NCI-H2081 (cell line): ENCODE measurements around the gene CUL3.
"Not testable (repeated sequence)": the region's sequence is repeated elsewhere in the genome, so short reads cannot be mapped to it uniquely, and the experiment has no call there.

Experiments used
- DNase-seq, 2 experiments: peaks; one replicate each; lab custom pipeline; 2025; lab: John Stamatoyannopoulos, UW

CUL3 gene

DNA sequence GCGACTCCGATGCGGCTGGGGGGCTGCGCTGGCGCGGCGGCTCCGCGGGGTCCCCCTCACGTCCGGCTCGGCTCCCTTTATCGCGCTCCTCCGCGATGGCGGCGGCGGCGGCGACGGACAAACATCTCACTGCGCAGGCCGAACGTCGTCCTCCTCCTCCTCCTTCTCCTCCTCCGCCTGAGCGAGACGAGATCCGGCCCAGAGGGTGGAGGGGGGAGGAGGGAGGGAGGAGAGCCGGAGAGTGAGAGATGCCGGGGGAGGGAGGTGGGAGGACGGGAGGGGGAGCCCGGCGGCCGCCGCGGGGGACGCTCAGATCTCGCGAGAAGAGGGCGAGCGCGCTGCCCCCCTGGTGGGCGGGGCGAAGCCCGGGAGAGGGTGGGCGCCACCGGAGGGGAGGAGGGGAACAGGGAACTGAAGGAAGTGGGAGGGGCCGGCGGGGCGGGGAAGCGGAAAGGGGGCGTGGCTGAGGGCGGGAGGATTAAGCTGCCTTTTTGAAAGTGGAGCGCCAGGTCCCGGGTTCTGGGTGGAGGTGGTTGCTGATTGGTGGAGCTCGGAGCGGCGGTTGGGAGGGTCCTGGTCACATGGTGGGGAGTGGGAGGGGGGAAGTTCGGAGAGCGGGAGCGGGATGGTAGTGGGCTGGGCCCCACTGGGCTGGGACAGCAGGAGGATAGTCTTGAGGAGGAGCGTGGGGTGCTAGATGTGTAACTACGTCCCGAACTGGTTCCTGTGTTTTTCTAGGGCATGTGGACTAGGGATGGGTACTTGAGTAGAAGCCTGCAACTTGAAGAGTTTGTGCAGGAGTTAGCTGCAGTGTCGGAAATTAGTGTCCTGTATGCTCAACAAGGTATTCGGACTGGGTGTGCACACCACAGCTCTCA is at the start of gene CUL3:
Gene CUL3 (minus strand): TSS at position 153 of the 878 bp plus-strand sequence. CDS start 354 bp downstream, outside the sequence.
- DNase-seq: peak; percentile 98 to 100

DNA sequence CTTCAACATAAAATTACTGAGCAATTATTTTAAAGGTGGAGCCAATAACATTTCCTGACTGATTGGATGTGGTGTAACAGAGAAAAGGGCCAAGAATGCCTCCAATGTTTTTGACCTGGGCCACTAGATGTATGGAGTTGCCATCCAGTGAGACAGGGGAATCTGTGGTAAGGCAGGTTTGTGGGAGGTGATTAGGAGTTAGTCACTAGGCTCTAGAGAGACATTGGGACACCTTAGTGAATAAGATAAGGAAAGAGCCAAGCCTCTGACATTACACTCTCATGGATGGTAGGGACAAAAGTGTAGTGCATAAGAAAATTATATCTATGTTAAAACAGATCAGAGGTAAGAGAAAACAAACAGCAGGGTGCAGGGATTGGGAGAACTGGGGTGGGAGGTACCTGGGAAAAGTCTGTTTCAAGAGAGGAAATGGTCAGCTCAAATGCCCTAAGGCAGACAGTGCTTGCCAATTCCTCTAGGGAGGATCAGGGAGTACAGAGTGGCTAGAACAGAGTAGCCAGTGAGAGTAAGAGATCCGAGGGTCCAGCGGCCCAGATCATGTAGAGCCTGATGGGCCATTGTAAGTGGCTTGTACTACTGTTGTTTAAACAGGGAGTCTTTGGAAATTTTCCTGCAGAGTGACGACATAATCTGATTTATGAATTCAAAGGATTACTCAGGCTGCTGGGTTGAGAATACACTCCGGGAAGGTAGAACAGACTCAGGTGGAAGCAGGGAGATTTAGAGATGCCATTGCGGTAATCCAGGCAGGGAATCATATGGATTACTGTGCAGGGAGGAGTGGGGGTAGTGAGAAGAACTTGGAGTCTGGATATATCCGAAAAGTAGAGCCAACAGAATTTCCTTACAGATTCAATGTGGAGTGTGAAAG is 45.7 kb upstream of the CUL3 start:
- DNase-seq: no peak

DNA sequence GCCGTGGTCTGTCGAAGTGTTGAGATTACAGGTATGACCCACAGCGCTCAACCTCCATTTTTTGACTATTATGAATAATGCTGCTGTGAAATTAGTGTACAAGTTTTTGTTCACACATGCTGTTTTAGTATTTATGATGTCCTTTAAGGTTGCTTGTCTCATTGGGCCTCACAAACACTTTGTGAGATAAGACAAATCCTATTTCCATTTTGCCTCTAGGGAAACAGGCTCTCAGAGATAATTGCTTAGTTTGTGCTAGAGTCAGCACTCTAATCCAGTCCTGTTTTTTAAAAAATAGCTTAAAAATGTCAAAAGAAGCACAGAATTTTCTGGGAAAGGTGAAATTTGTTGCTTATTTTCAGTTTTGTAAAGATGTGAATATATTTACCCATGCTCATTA is 43.3 kb upstream of the CUL3 start:
- no peak for DNase-seq

DNA sequence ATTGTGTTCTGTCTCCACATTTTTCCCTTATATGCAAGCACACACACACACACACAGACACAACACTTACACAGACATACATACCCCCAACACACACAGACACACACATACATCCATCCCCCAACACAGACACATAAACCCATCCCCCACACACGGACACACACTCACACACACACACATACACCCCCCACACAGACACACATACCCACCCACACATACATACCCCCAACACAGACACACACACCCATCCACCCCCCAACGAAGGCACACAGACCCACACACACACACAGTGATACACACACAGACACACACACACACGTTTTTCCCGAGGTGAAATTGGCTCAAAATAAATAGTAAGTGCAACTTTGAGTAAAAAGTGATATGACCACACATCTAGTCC is 41.6 kb upstream of the CUL3 start:
- DNase-seq: no peak

DNA sequence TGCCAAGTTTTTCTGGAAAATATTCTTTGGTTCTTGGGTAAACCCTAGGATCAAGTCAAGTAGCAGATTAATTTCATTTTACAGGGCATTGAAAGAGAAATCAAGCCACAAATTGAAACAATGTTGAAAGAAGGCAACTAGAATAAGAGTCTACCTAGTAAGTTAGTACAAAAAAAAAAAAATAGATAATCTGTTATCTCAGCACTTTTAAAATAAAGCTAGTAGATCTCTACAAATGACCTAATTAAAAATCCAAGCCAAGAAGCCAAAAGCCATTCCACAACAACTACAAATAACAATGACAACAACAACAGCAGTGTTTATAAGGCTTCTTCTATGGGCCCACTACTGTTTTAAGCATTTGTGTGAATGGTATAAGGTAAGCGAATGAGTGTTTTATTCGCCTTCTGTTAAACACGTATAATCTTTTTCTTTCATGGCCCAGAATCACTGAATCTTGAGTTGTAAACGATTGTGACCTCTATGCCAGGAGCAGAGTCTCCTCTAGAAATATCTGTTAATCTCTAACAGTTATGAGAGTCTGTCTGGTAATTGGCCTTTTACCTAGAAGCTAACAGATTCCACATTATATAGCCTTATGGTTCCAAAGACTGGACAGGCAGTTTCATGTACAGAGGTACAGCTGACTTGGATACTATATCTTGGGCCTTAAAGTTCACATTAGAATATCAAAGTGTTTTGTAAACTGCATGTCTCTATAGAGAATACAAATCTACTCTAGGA is 28.6 kb upstream of the CUL3 start:
- DNase-seq: no peak

DNA sequence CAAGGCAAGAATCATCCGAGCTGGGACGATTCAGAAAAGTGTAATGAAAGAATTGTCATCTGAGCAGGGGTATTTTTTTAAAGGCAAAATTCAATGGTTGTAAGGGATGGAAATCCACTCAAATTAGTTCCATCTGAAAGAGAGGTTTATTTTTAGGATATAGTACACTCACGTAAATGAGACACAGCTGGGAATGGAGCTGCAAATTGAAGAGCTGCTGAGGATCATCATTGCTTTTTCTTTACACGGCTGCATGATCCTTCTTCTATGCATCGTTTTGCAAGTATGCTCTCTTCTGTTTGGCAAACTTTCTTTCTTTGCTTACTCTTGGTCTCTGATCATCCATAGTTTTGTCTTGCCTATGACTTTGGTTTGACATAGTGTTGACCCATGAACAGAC is 27.4 kb upstream of the CUL3 start:
- DNase-seq: no peak

DNA sequence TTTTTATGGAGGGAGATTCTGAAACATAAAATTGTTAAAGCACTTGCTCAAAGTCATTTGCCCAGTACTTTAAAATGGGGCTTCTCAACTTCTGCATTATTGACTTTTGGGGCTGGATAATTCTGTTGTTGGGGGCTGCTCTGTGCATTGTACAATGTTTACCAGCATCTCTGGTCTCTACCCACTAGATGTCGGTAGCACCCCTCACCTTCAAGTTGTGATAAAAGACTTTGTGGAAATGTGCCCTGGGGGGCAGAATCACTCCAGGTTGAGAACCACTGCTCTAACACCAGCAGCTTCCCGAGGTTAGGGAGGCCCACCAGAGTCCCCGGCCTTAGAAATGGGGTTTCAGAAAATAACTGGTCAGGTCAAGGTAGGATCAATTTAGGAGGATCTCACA is 26.8 kb upstream of the CUL3 start:
- DNase-seq: no peak

DNA sequence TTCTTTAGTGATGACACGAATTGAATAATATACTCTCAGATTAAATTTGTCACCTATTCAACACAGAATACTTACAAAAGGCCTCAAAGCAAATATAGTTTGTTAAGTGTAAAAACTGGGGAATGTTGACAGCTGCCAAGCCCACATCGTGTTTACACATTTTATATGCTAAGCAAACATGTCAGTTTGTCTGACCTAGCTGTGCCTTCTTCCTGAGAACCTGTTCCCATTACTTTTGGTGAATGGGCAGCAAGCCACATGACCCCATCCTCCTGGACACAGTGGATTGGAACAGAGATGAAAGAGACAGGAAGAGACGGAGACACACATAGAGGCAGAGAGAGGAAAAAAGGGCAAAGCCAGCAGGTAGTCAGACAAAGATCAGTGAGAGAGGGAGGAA is 22.9 kb upstream of the CUL3 start:
- DNase-seq: peak; percentile 13 to 72

DNA sequence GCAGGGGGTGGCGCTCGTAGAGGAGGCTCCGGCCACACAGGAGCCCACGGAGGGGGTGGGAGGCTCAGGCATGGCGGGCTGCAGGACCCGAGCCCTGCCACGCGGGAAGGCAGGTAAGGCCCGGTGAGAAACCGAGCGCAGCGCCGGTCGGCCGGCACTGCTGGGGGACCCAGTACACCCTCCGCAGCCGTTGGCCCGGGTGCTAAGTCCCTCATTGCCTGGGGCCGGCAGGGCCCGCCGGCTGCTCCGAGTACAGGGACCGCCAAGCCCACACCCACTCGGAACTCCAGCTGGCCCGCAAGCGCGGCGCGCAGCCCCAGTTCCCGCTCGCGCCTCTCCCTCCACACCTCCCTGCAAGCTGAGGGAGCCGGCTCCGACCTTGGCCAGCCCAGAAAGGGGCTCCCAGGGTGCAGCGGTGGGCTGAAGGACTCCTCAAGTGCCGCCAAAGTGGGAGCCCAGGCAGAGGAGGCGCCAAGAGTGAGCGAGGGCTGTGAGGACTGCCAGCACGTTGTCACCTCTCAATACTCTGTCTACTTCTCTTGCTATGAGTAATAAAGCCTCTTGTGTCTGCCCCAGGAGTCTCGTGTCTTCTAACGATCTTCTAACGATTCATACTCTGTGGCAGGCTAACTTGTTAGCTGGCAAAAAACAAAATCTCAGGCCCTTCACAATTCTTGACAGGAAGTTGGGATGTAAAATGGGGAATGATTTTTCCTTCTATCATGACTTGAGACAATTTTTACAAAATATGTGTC is 18.8 kb upstream of the CUL3 start:
- not testable (repeated sequence) for DNase-seq

DNA sequence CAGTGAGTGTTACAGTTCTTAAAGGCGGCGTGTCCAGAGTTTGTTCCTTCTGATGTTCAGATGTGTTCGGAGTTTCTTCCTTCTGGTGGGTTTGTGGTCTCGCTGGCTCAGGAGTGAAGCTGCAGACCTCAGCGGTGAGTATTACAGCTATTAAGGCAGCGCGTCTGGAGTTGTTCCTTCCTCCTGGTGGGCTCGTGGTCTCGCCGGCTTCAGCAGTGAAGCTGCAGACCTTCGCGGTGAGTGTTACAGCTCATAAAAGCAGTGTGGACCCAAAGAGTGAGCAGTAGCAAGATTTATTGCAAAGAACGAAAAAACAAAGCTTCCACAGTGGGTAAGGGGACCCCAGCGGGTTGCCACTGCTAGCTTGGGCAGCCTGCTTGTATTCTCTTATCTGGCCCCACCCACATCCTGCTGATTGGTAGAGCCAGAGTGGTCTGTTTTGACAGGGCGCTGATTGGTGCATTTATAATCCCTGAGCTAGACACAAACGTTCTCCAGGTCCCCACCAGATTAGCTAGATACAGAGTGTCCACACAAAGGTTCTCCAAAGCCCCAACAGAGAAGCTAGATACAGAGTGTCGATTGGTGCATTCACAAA is 17.7 kb upstream of the CUL3 start:
- DNase-seq: not testable (repeated sequence)

DNA sequence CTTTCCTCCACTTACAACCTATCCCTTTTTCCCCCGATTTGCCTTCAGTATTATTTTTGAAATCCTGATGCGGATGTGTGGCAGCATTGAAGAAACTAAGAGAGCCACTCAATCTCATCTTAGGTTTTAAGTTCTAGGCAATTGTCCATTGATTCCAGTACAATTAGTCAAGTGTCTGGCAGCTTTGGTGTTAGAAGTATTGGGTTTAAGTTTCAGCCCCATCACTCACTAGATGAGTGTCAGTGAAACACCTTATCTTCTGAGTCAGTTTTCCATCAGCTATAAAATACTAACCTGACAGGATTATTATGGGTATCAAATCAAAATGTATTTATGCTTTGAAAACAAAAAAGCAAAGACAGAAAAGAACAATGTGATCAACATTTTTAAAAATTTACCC is 16.8 kb upstream of the CUL3 start:
- no peak for DNase-seq

DNA sequence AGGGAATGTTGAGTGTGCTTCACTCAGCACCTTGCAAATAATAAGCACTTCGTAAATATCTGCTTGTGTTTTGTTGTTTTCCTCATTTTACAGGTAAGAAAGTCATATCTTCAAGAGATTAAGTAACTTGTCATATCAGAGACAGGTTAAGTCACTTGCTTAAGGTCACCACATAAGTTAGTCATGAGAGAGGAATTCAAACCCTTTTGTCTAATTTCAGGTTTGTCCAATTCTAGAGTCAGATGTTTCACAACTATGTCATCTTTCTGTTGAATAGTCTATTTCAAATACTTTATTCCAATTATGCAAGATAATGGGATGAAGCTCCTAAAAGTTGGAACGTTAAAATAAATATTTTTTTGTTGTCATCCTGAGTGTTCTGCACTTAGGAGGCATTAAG is 13.5 kb upstream of the CUL3 start:
- DNase-seq: no peak

DNA sequence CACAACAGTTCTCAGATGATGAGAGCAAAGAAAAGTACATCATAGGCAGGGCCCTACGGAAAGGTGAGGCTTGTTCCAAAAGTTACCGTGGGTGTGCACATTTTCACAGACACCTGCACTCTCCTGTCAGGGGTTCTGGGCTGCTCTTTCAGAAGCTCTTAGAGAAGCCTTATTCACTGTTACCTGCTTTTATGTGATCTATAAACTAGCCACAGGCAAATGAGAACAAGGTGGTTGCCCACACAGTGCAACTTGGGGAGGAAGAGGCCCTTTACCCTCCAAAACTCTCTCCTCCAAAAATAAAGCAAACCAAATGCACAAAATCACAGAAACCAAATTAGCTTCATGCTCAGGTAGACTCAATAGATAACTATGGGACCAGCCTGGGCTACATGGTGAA is 11.1 kb upstream of the CUL3 start:
- DNase-seq: no peak

DNA sequence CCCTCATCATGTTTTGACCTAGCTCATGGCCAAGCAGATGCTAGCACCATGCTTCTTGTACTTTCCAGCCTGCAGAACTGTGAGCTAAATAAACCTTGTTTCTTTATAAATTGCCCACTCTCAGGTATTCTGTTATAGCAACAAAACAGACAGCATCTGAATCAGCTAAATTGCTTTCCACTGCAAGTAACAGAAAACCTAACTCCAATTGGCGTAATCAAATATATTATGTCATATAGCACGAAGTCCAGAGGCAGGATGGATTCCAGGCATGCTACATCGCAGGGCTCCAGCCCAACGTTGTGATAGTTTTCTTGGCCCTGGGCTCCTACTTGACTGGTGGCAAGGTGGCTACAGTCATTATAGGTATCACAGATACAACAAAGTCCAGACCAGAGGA is 10.4 kb upstream of the CUL3 start:
- DNase-seq: no peak

DNA sequence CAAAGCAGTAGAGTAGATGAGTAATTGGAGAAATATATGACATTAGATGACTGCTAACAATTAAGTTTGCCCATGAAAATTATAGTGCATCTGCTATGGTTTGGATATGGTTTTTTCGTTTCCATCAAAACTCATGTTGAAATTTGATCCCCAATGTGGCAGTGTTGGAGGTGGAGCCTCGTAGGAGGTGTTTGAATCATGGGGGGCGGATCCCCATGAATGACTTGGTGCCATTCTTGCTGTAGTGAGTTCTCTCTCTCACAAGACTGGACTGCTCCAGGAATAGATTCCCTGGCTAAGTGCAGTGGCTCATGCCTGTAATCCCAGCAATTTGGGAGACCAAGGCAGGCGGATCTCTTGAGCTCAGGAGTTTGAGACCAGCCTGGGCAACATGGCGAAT is 9.7 kb upstream of the CUL3 start:
- no peak for DNase-seq

DNA sequence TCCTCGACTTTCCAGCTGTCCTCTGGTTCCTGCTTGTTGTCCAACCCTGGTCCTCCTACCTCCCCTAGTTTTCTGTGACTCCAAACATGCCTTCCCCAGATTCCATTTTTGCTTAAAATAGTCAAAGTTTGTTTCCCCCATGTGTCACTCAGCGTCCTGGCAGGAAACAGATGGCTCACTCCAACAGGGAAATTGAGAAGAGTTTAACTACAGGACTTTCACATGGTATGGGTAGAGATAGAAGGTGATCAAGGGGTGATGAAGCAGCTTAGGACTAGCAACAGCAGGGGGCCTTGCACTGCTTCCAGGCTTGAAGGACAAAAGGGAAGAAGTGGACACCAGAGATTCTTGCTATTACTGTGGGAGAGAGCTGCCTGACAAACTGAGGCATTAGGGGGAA is 6.1 kb upstream of the CUL3 start:
- DNase-seq: no peak

DNA sequence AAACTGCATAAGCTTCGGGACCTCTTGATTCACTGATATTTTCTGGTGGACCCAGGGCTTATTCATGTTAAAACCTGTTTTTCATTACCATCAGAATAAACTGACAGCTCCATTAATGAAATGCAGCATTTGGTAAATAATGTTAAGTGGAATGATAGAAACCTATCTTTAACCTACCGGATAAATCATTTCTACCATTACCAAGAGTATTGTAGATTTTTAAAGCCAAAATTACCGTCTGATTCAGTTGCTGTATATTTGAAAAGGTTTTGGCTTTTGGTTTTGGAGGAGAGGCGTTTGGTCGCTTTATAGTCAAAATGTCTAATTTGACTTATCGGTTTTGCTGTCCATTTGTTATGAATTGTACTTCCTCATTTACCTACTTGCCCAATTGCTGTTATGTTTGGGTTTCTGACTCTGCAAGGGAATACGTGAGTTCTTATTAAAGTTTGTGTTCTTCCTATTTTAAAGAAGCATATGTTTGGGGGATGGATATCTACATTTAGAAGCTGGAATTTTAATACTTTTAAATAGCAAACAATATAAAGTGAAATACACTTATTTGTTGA is 1.0 kb upstream of the CUL3 start:
- DNase-seq: no peak

DNA sequence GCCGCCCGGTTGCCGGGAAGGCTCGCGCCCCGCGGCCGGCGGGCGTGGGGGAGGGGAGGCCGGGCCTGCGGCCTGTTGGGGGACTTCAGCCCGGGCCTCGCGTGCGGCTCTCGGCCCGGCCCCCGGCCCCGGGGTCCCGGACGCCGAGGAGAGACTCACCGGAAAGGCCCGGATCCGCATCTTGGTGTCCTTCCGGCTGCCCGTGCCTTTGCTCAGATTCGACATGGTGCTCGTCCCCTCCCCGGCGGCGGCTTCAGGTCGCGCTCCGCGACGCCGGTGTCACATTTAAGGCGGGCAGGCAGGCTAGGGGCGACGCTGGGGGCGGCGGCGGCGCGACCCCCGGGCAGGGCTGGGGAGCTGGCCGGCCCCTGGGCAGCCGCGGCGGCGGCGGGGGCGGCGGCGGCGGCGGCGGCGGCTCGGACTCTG is 365 bp downstream of the CUL3 start:
- peak; percentile 20 to 53 for DNase-seq

DNA sequence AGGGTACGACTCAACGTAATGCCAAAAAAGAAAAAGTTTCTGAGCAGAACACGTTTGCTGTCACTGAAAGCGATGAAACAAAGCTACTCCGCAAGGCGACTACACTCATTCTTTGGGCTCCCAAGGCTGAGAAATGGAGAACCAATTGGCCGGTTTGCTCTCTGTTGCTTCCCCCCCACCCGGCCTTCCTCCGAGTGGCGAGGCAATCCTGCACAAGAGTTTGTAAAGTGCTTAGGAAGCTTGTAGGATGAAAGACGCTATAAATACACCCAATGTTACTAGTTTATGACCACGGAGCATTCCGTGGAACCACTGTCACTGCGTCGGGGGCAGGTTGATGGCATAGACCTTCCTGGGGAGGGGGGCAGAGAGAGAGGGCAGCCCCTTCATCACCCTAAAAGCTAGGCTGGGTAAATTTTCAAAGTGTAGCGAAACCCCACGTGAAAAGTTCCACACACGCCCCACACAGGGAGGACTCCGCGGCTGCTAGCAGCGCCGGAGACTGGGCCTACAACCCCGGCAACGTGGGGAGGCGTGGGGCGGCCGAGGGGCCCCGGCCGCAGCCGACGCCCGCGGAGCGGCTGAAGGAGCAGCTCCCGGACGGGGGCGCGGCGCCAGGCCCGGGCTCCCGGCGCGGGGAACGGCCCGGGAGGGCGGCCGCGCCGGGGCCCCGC is 915 bp downstream of the CUL3 start:
- DNase-seq: peak in 1 of 2 experiments; percentile 21

DNA sequence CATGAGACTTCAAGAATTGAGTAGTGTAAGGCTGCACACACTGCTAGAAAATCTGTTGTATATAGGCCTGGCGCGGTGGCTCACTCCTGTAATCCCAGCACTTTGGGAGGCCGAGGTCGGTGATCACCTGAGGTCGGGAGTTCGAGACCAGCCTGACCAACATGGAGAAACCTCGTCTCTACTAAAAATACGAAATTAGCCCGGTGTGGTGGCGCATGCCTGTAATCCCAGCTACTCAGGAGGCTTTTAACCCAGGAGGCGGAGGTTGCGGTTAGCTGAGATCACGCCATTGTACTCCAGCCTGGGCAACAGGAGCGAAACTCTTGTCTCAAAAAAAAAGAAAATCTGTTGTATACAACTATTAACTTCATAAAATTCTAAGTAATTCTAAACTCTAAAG is 2.1 kb downstream of the CUL3 start:
- DNase-seq: not testable (repeated sequence)
